Loucy (cell line): ENCODE data around the gene FPR3.

ENCODE experiments used
- H2AFZ ChIP-seq: fragments of 200-600 bp; sonication (generic); 2 replicates; pipeline ENCODE4 v1.6.0; 2016; ENCODE audit warnings: antibody characterized with exemption, mild to moderate bottlenecking, low read length, moderate library complexity
- H3F3A ChIP-seq: fragments of 200-600 bp; 2 replicates; pipeline ENCODE4 v1.6.0; 2016; ENCODE audit warnings: antibody characterized with exemption, low read depth, mild to moderate bottlenecking
- H3K27me3 ChIP-seq: fragments of 200-600 bp; sonication (generic); 2 replicates; pipeline ENCODE4 v1.6.1; 2014; ENCODE audit warnings: low read length, mild to moderate bottlenecking; ENCODE audit not compliant: insufficient read depth, poor library complexity, severe bottlenecking
- H3K36me3 ChIP-seq: fragments of 200-600 bp; sonication (generic); 2 replicates; pipeline ENCODE4 v1.6.1; 2016; ENCODE audit warnings: low read length; ENCODE audit not compliant: insufficient read depth
- H3K4me1 ChIP-seq: fragments of 200-600 bp; sonication (generic); 2 replicates; pipeline ENCODE4 v1.5.1; 2014; ENCODE audit warnings: low read length, mild to moderate bottlenecking; ENCODE audit not compliant: insufficient read depth, poor library complexity, severe bottlenecking
- H3K4me2 ChIP-seq: fragments of 200-600 bp; sonication (generic); 2 replicates; pipeline ENCODE4 v1.6.0; 2014; ENCODE audit warnings: antibody characterized with exemption, low read length, low read depth, mild to moderate bottlenecking; ENCODE audit not compliant: poor library complexity, severe bottlenecking
- H3K4me3 ChIP-seq: fragments of 200-600 bp; sonication (generic); 2 replicates; pipeline ENCODE4 v1.5.1; 2014; ENCODE audit warnings: low read length, mild to moderate bottlenecking, mixed read lengths; ENCODE audit not compliant: poor library complexity, severe bottlenecking
- H3K79me2 ChIP-seq: fragments of 200-600 bp; sonication (generic); 2 replicates; pipeline ENCODE4 v1.6.1; 2014; ENCODE audit warnings: low read length; ENCODE audit not compliant: insufficient read depth
- H3K9ac ChIP-seq: fragments of 200-600 bp; sonication (generic); 2 replicates; pipeline ENCODE4 v1.6.0; 2014; ENCODE audit warnings: mild to moderate bottlenecking, low read depth, low read length, moderate library complexity; ENCODE audit not compliant: poor library complexity, severe bottlenecking
- H3K9me2 ChIP-seq: fragments of 200-600 bp; sonication (generic); replicated peaks from 2 replicates; pipeline ENCODE4 v1.6.1; 2016; ENCODE audit warnings: low read depth, low read length, mixed read lengths
- H3K9me3 ChIP-seq: fragments of 200-600 bp; sonication (generic); 2 replicates; pipeline ENCODE4 v1.6.1; 2014; ENCODE audit warnings: mild to moderate bottlenecking, antibody characterized with exemption, low read length, low read depth; ENCODE audit not compliant: insufficient read depth
- H4K20me1 ChIP-seq: fragments of 200-600 bp; sonication (generic); 2 replicates; pipeline ENCODE4 v1.6.0; 2014; ENCODE audit warnings: antibody characterized with exemption, low read length, mild to moderate bottlenecking; ENCODE audit not compliant: insufficient read depth, poor library complexity, severe bottlenecking
- EZH2phosphoT487 ChIP-seq: fragments of 200-600 bp; IDR thresholded peaks from 2 replicates; pipeline ENCODE4 v1.6.1; 2018; ENCODE audit warnings: antibody characterized with exemption, mild to moderate bottlenecking, moderate library complexity, borderline replicate concordance
- TF ChIP-seq, protein P1 (sequence below): fragments of 200-600 bp; sonication (generic); conservative IDR thresholded peaks from 2 replicates; pipeline ENCODE4 v1.5.1; 2014; ENCODE audit warnings: mild to moderate bottlenecking, antibody characterized with exemption, low read length

FPR3 gene

GRCh38 chr19:51754770-51755169, 40.2 kb upstream of the FPR3 start:
- Histone ChIP-seq H2AFZ (no peak overlapping the region), H3F3A (no peaks in the 10 kb centered on the region), H3K9me3 (no peaks in the 10 kb centered on the region), H3K9me2 (no peaks in the 10 kb centered on the region), H3K4me2 (no peak overlapping the region), H3K36me3 (no peaks in the 10 kb centered on the region), H3K27me3 (no peaks in the 10 kb centered on the region), H3K4me3 (no peak overlapping the region), H3K79me2 (no peaks in the 10 kb centered on the region), H3K9ac (no peak overlapping the region), H4K20me1 (no peaks in the 10 kb centered on the region), H3K4me1 (no peaks in the 10 kb centered on the region)
- no peak for TF ChIP-seq EZH2phosphoT487
- TF ChIP-seq, protein P1, sequence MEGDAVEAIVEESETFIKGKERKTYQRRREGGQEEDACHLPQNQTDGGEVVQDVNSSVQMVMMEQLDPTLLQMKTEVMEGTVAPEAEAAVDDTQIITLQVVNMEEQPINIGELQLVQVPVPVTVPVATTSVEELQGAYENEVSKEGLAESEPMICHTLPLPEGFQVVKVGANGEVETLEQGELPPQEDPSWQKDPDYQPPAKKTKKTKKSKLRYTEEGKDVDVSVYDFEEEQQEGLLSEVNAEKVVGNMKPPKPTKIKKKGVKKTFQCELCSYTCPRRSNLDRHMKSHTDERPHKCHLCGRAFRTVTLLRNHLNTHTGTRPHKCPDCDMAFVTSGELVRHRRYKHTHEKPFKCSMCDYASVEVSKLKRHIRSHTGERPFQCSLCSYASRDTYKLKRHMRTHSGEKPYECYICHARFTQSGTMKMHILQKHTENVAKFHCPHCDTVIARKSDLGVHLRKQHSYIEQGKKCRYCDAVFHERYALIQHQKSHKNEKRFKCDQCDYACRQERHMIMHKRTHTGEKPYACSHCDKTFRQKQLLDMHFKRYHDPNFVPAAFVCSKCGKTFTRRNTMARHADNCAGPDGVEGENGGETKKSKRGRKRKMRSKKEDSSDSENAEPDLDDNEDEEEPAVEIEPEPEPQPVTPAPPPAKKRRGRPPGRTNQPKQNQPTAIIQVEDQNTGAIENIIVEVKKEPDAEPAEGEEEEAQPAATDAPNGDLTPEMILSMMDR: no peak

- no peaks in the 10 kb centered on the region for H4K20me1 ChIP-seq
- TF ChIP-seq, protein P1: no peak
- TF ChIP-seq EZH2phosphoT487: no peak
- H3K9me3 ChIP-seq: no peaks in the 10 kb centered on the region
- no peak overlapping the region for H3K4me3 ChIP-seq
- no peak overlapping the region for H2AFZ ChIP-seq
- no peaks in the 10 kb centered on the region for H3K4me1 ChIP-seq
- H3F3A ChIP-seq: no peaks in the 10 kb centered on the region
- H3K9me2 ChIP-seq: no peaks in the 10 kb centered on the region
- no peaks in the 10 kb centered on the region for H3K36me3 ChIP-seq
- H3K27me3 ChIP-seq: no peaks in the 10 kb centered on the region
- H3K9ac ChIP-seq: no peak overlapping the region
- H3K79me2 ChIP-seq: no peaks in the 10 kb centered on the region
- H3K4me2 ChIP-seq: no peak overlapping the region
These were observed 39.4 kb upstream of the FPR3 start for GRCh38 chr19:51755571-51755970.

GRCh38 chr19:51760697-51761356, 34.1 kb upstream of the FPR3 start, which contains the start of gene FPR2:
Gene FPR2 (plus strand): TSS chr19:51761180. CDS start chr19:51768659, 7,479 bp downstream.
- H3K79me2 ChIP-seq: no peaks in the 10 kb centered on the region
- H3K36me3 ChIP-seq: no peaks in the 10 kb centered on the region
- H4K20me1 ChIP-seq: no peaks in the 10 kb centered on the region
- H3K4me2 ChIP-seq: no peak within 1 kb of the TSS
- no peaks in the 10 kb centered on the region for H3K27me3 ChIP-seq
- no peaks in the 10 kb centered on the region for H3F3A ChIP-seq
- no peaks in the 10 kb centered on the region for H3K9me3 ChIP-seq
- H2AFZ ChIP-seq: no peak within 1 kb of the TSS
- no peaks in the 10 kb centered on the region for H3K4me1 ChIP-seq
- TF ChIP-seq, protein P1: no peak
- no peak for TF ChIP-seq EZH2phosphoT487
- no peaks in the 10 kb centered on the region for H3K9me2 ChIP-seq
- no peak within 1 kb of the TSS for H3K4me3 ChIP-seq
- H3K9ac ChIP-seq: no peak within 1 kb of the TSS
